Measurements from ENCODE around the gene GALNT17.

GRCh38 chr7:71626206-71626605 lies 494.3 kb downstream of the GALNT17 start:
- no peak for TF ChIP-seq SMC3 (conservative IDR thresholded peaks at IDR 0.05; ENCODE audit: poor library complexity)
- no peak for TF ChIP-seq CTCF (IDR thresholded peaks at IDR 0.05; ENCODE audit: poor library complexity, severe bottlenecking)
- no peak for TF ChIP-seq TAF1 (IDR thresholded peaks at IDR 0.05; ENCODE audit: low read depth)
- no peak for TF ChIP-seq EZH2 (IDR thresholded peaks at IDR 0.05; ENCODE audit: borderline replicate concordance, insufficient read depth, low read length, poor library complexity, severe bottlenecking)
- TF ChIP-seq RAD21 (conservative IDR thresholded peaks at IDR 0.05), result no peak
- no peak for TF ChIP-seq EP300 (conservative IDR thresholded peaks at IDR 0.05; ENCODE audit: poor library complexity, severe bottlenecking)

Measured in neural cell (in vitro differentiated cells).